Transverse colon (tissue), 3 donors: ENCODE data around the gene RER1.

Experiments used
- POLR2A ChIP-seq: fragments of 450-650 bp; IDR thresholded peaks from one replicate; pipeline ENCODE4 v1.6.1; 2016; ENCODE audit warnings: antibody characterized with exemption, mild to moderate bottlenecking, moderate library complexity
- TF ChIP-seq, protein P1 (sequence below), 5 experiments: fragments of 200-600 bp in 3 of 5; fragments of 450-650 bp in 2 of 5; sonication (generic) in 3 of 5; IDR thresholded peaks; 1 replicate in 2 of 5; 2 replicates in 3 of 5; pipeline ENCODE4 v1.5.1; 2016 to 2017; ENCODE audit warnings: antibody characterized with exemption in 5 of 5, inconsistent platforms in 3 of 5, mild to moderate bottlenecking in 2 of 5, moderate library complexity in 1 of 5

DNA sequence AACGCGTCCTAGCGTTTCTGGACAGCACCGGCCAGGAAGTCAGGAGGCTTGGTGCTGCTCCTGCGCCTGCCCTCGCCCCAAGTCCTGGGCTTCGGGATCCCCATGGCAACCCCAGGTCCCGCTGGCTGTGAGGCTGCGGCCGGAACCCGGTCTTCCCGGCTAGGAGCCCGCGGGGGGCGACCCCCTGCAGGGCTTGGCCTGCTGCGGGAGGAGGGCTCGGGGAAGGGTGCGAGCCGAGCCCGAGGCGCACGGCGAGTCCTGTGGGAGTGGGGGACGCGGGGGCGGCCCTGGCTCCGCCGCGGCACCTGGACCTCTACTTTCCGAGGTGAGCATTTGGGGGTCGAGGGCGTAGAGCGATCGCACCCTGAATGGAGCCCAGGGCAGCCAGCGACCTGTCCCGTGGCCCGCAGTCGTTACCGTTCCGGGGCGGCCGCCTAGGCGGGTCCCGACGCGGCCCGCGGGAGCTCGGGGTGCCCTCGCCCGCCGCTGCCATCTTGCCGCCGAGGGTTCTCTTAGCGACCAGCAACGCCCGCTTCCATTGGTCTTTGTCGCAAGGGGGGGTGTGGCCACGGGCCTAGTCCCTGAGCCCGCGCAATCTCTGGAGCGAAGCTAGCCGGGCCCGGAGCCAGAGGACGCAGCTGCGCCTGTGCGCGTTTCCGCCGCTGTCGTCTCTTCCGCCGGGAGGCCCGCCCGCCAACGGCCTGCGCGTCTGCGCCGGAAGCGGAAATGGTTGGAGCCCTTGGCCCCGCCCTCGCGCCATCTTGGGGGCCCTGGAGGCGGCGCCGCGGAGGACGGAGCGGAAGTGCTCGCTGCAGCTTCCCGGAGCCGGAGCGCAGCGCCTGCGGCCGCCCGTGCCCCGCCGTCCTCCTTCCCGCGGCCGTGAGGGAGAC is at the start of gene RER1, which contains the start of gene MORN1:
- TF ChIP-seq, protein P1, sequence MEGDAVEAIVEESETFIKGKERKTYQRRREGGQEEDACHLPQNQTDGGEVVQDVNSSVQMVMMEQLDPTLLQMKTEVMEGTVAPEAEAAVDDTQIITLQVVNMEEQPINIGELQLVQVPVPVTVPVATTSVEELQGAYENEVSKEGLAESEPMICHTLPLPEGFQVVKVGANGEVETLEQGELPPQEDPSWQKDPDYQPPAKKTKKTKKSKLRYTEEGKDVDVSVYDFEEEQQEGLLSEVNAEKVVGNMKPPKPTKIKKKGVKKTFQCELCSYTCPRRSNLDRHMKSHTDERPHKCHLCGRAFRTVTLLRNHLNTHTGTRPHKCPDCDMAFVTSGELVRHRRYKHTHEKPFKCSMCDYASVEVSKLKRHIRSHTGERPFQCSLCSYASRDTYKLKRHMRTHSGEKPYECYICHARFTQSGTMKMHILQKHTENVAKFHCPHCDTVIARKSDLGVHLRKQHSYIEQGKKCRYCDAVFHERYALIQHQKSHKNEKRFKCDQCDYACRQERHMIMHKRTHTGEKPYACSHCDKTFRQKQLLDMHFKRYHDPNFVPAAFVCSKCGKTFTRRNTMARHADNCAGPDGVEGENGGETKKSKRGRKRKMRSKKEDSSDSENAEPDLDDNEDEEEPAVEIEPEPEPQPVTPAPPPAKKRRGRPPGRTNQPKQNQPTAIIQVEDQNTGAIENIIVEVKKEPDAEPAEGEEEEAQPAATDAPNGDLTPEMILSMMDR (IDR thresholded peaks at IDR 0.05) = peak in 1 of 5 experiments; percentile 31
- peak; percentile 85 for TF ChIP-seq POLR2A
